Measurements from ENCODE around the gene LRMDA.

The LRMDA gene

DNA sequence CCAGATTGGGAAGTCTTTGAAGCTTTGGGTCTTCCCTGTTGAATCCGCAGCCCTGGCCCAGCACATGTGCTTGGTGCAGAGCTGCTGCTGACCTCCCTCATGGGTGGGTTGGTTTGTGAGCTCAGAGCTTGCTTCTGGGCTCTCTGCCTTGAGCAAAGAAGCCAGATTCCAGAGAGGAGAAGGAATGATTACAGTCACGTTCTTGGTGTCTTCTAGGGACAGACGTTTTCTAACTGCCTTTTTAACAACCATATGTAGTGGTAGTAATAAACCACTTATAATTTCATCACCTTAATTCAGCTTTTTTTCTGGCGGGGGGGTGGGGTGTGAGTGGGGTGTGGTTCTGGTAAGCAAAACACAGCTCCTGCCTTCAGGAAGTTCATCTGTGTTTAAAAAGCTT, 39.5 kb downstream of the LRMDA start:
- no peak for DNase-seq (ENCODE audit: low read depth in 2 of 2, low spot score in 1 of 2)

DNA sequence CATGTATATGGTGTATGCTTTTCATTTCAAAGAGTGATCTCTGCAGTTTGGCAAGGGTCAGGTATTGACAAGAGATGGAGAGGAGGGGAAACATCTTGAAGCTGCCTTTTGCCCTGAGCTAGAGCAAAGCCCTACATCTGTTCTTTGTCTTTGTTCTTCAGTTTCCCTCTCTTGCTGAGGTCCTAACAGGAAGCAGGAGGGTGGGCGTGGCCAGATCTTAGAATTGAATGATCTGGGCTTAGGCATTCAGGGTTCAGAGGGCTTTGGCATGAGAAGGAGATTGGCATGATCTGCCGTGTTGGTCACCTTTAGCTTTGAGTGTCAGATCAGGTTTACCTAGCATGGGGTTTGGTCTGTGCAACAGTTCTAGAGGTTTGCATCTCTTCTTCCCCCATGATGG, 41.3 kb downstream of the LRMDA start:
- DNase-seq (ENCODE audit: low read depth in 2 of 2, low spot score in 1 of 2): no peak

DNA sequence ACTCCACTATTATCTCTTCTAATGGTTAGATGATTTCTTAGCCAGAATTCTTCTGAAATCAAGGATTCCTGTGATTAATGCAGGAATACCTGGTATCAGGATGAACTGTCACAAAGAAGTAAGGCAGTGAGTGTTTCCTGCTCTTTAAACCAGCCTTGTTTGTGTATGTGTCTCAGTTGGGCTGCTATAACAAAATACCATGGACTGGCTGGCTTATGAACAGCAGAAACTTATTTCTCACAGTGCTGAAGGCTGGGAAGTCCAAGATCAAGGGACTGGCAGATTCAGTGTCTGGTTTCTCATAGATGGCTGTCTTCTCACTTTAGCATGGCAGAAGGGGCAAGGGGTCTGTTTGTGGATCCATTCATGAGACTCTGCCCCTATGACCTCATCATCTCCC, 42.7 kb downstream of the LRMDA start:
- no peak for DNase-seq (ENCODE audit: low read depth in 2 of 2, low spot score in 1 of 2)

DNA sequence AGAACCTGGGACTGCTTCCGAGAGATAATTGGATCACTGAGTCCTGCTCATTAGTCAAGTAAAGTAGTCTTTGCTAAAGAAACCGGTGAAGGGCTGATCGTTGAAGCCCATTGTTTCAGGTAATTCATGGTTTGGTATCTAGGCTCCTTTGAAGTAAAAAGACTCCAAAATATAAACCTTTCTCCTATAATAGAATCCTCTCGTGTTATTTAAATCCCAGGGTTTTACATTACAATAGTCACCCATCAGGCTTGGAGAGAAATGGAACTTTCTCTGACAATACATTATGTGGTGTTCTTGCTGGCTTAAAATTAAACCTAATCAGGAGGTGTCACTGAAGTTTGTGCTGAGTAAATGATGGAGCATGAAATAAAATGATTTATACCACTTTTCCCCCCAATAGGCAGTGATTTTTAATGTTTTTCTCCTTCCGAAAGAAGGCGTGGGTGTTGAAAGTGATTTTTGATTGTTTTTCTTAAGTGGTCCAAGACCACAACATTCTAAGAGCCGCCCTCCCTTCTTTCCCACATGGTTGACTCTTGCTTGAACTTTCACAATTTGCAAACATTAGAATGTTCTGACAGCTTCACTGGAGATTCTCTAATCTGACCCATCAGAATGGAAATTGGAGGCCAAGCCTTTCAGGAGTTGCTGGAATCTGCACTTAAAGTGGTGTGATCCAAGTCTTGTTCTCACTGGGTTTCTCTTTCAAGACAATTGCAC, 44.2 kb downstream of the LRMDA start:
- no peak for DNase-seq (ENCODE audit: low read depth in 2 of 2, low spot score in 1 of 2)

DNA sequence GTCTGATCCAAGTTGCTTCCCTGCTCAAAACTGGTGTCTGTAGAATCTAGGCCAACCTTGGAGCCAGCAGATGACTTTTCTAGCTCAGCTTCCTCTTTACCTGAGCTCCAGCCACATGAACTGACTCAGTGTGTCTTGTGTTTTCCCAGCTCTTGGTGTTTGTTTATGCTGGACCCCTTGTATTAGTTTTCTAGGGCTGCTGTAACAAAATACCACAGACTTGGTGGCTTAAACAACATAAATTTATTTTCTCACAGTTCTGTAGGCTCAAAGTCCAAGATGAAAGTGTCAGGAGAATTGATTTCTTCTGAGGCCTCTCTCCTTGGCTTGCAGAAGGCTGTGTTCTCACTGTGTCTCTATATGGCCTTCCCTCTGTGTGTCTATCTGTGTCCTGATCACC, 45.1 kb downstream of the LRMDA start:
- DNase-seq (ENCODE audit: low read depth in 2 of 2, low spot score in 1 of 2): no peak

DNA sequence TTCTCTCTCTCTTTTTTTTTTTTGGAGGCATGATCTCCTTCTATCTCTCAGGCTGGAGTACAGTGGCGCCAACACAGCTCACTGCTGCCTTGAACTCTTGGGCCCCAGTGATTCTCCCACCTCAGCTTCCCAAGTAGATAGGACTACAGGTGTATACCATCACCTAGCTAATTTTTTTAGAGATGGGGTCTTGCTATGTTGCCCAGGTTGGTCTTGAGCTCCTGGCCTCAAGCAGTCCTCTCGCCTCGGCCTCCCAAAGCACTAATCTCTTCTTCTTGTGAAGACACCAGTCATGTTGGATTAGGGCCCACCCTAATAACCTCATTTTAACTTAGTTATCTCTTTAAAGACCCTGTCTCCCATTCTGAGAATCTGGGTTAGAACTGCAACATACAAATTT, 45.6 kb downstream of the LRMDA start:
- DNase-seq (ENCODE audit: low read depth in 2 of 2, low spot score in 1 of 2): no peak

DNA sequence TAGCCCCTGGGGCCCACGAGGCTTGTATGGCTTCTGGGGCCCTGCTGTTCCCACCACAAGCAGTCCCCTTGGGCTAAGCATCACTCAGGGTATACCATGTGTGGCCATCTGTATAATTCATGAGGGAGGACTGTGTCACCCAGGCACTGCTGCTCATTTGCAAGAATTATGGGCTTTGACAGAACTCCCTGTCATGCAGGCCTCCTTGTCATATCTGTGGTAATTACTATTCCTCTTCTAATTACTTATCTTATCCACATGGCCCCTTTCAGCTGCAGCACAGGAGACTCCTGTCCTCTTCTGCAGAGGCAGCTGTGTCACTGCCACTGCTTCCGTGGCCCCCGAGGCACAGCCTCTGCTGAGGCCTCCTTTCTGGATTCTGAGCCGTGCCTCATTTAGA, 46.3 kb downstream of the LRMDA start:
- DNase-seq (ENCODE audit: low read depth in 2 of 2, low spot score in 1 of 2): no peak

DNA sequence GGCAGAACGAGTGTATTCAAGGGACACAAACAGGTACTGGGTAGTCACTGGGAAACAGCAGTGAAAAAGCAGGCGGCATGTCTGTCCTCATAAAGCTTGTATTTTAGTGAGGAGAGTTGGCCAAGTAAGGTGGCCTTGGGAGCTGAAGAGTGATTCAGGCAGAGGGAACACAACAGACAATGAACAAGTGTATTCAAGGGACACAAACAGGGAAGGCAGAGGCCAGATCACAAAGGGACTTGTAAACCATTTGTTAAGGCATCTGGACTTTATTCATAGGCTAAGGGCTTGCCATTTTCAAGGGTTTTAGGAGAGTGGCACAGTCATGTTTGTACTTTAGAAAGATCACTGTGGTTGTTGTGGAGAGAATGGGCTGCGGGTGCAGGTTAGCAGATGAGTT, 49.0 kb downstream of the LRMDA start:
- no peak for DNase-seq (ENCODE audit: low read depth in 2 of 2, low spot score in 1 of 2)

DNA sequence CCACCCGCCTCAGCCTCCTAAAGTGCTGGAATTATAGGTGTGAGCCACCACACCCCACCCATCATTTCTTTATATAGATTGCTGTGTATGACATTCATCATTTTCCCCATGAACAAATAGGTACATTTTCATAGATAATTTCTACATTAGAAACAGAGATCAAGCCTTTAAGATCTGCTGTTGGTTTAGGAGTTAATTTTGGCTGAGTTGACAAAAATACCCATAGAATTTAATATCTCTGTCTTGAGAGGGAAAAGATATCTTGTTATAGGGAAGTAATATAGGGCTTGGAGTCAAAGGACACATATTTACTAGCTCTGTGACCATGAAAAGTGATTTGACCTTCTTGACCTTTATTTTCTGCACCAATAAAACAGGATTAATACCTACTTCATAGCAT, 51.8 kb downstream of the LRMDA start:
- DNase-seq (ENCODE audit: low read depth in 2 of 2, low spot score in 1 of 2): no peak

DNA sequence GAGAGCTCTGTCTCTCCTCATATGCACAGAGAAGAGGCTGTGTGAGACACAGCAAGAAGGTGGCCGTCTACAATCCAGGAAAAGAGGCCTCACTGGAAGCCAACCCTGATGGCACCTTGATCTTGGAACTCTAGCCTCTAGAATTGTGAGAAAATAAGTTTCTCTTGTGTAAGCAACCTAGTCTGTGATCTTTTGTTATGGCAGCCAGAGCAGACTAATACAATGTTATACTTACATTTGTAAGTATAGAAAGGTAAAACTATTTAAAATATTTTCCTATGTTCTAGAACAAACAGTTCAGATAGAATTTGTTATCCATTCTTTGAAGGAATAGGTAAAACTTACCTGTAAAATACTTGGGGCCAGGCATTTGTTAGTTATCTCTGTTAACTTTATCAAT, 53.3 kb downstream of the LRMDA start:
- DNase-seq (ENCODE audit: low read depth in 2 of 2, low spot score in 1 of 2): no peak

DNA sequence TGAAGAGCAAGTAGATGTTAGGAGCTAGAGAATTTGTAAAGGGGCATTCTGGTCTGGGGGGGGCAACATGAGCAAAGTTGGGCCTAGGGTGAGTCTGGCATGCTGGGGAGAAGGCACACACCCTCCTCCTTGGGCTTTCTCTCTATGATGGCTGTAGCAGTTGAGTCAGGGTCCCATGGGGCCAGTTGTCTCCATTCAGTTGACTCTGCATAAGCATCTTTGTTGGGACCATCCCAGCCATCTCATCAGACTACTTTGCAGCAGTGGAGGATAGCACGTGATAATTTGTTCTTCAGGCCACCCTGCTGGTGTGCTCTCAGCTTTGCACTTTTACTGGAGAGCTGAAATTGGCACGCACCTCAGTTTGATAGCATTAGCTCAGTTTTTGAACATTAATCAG, 55.2 kb downstream of the LRMDA start:
- no peak for DNase-seq (ENCODE audit: low read depth in 2 of 2, low spot score in 1 of 2)

DNA sequence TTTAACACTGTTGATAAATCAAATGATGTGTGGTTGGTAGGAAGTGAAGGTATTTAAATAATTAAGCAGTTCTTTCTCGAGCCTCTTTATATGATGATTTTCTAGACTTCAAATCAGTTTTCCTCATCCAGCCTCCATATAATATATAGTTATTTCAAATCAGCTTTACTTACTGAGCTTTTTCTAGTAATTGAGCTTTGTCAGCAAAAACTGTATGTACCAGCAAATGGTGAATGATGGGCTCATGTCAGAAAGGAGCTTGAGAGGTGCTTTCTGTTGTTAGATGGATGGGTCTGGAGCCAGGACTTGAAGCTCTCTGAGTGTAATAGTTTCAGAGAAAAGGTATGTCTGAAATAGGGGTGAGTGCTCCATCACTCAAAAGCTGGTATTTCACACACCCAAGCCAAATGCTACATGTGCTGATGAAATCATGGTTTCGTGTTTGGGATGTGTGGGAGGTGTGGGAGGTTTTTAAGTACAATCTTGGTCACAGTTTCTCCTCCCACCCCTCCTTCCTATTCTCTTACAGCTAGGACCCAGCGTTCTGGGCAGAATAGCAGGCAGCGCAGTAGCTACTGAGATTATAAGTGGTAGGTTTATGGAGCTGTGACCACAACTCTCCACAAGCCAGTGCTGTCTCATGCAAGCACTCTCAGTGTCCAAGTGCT, 55.8 kb downstream of the LRMDA start:
- no peak for DNase-seq (ENCODE audit: low read depth in 2 of 2, low spot score in 1 of 2)

DNA sequence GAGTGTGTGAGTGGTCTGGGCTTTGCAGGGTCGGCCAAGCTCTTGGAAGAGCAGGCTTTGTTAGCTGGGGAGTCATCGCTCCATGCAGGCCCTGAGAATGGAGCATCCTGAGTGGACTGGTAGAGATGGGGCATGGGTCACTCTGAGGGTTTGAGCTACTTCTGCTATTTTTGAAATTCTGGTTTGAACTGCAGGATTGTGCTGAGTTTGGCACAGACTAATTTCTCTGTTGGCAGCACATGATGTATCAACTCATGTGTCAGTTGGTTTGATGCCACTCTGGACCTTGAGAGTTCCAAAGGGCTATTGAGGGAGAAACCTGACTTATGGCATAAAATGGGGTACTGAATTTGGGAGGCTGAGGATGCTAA, 56.3 kb downstream of the LRMDA start:
- DNase-seq (ENCODE audit: low read depth in 2 of 2, low spot score in 1 of 2): no peak

DNA sequence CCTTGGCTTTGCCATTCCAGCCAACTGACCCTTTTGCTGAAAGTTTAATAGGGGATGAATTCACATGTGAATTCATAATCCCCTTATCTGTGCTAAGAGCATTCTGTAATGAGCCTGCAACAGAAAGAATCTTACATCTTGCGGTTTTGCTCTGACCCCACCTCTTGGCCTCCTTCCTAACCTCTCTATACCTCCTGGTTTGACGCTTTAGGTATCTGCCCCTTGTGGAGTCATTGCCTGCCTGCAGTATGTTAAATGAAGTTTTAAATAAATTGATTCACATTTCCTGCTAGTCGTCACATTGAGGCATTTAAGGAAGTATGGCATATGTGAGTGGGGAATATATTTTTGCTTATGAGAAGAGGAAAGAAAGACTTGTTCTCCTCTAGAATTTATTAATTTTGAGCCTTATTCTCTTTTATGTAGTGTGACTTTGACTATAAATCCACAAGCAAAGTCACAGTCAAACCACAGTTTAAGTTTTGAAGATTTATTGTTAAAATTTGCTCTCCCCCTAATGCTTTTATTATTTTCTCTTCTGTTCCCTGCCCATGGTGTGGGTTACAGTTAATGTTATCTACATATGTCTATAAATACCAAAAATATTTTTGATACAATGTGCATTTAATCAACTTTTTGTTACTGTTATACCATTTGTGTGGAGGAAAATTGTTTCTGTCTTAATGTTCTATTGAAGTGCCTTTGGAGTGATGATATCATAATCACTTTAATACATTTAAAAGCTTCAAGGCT, 60.9 kb downstream of the LRMDA start:
- no peak for DNase-seq (ENCODE audit: low read depth in 2 of 2, low spot score in 1 of 2)

DNA sequence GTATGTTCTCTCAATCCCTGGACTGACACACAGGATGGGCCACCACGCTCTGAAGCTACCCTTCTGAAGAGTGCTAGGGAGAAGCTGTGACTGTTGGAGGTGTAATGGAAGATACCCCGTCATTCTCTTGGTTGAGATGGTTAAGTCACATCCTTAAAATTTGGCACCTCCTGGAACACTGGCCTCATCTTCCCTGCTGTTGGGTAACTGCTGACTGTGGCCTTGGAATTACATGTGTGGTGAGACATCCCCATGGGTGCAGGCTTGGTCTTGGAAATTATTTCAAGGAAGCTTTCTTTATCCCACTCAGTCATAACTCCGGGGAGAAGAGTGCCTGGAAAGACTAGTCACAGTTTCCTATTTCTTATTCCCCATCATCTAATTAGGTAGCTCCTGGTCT, 62.0 kb downstream of the LRMDA start:
- DNase-seq (ENCODE audit: low read depth in 2 of 2, low spot score in 1 of 2): no peak

DNA sequence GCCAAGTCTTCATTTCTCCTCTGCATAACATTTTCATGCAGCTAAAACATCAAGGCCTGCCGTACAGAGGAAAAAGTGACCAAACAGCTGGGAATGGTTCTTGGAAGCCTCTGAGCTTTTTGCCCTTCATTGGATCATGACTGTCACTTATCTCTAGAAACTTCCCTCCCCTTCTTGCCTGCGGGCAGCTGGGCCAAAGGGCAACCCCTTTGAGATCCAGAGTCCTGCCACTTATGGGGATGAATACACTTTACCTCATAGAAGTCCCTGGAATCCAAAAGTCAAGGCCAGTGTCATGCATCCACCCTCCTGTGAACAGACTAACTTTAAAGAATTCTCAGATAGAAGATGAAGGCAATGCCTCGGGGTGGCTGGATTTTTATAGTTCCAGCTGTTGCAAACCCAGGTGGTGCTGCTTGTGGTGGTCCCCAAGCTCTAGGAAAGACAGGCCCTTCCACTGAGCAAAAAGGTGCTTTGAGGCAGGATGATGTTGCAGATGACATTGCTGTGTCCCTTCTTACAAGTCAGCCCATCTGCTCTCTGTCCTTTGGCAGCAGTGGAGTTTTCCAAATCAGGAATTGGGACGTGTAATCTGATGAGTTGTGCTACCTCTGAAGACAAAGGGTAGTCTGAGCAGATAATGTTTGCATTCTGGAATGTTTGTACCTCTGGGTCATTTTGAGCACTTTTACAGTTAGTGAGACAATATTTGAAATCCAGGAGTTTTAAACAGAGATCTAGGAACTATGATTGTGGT, 64.2 kb downstream of the LRMDA start:
- DNase-seq (ENCODE audit: low read depth in 2 of 2, low spot score in 1 of 2): no peak

DNA sequence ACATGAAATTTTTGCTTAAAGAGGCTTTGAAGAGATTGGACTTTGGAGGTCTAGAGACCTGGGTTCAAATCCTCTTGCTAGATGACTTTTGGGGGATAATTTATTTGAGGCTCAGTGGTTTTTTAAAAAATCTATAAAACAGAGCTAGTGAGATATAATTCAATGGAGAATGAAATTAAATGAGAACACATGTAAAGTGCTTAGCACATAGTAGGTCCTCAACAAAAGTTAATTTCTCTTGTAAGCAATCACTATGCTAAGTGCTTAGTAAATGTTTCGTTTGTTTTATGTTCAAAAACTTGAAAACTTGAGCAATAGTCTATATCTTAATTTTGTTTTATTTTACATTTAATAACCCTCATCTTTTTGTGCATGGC, 64.8 kb downstream of the LRMDA start:
- DNase-seq (ENCODE audit: low read depth in 2 of 2, low spot score in 1 of 2): no peak

DNA sequence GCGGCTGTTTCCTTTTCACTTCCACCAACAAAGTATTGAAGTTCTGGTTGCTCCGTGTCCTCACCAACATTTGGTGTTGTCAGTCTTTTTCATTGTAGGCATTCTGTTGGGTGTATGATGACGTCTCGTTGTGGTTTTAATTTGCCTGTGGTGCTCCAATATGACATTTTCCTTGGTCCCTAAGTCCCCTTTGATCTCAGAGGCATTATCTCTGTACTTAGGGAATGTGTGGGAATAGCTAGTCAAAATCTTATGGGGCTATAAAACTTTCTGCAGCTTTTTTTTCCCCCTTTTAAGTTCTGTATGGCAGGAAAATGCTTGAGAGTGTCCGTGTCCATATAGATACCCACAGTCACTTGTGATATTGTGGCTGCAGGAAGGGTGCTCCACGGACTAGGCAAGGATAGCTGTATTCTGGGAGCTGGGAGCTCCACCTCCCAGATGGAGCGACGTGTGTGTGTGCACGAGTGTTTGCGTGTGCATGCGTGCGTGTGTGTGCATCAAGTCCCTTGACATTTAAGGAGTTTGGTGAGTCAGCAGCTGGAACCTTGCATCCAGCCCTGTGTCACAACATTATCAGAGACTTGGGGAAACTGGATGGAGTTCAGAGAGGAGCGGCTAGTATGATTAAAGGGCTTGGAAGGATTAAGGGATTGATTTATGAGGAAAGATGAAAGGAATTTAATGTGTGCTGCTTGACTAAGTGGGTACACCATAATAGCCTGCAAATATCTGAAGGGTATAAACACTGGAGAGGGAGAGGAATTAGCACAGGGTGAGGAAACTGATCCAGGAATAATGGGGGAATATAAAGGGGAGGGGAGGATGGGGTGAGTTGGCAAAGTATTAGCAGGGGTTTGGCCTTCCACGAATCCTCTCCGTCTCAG, 66.8 kb downstream of the LRMDA start:
- DNase-seq (ENCODE audit: low read depth in 2 of 2, low spot score in 1 of 2): no peak

DNA sequence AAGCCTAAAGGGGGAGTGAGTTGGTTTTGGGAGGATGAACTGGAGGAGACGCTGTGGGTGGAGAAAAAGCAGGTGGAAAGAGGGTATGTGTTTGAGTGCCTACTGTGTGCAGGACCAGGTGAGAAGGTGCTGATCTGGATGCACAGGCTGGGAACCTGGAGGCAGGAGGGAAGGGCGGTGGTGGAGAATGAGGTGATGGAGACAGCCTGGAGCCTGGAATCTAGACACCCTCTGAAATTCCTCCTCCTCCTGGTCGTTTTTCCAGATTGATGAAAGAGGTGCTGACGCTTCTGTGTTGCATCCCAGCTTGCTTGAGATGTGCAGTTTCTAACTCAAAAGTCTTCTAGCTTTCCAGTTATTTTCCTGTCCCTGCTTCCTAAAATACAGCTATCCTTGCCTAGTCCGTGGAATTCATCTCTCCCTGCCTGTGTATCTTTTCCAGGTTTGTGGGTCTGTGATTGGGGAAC, 67.5 kb downstream of the LRMDA start:
- no peak for DNase-seq (ENCODE audit: low read depth in 2 of 2, low spot score in 1 of 2)

DNA sequence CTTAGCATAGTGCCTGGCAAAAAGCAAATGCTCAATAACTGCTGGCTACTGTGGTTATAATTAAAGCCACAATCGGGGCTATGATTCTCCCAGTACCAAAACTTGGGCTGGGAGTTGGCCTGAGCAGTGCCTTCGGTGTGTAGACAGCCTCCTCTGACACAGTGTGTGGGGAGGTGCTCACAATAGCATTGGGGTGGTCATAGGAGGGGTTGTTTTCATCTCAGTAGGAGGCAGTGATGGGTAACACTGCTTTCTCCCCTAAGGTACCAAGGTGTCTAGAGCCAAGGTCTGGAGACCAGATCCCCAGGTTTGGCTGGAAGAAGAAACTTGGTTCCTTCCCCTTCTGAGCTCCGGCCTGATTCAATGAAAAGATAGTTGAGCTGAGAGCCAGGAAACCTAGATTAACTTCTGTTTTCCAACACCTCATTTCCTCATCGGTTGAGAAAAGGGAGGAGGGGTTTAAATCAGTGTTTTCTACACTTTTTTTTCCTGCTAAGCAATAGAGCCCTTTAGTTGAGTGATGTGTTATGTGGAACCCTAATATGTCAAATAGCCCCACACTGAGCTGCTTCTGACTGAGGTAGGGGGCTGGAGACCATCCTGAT, 68.2 kb downstream of the LRMDA start:
- DNase-seq (ENCODE audit: low read depth in 2 of 2, low spot score in 1 of 2): no peak

Measured in stimulated activated CD8-positive, alpha-beta memory T cell treated with anti-CD3 and anti-CD28 coated beads, Interleukin-4, amount 100 ng/mL, for 4 hours (primary cell).